SK-N-MC (cell line): ENCODE results near the gene DND1.

ENCODE experiments used
- EZH2 ChIP-seq: fragments of 200-600 bp; sonication (generic); IDR thresholded peaks from one replicate; pipeline ENCODE4 v1.6.1; 2017; ENCODE audit warnings: antibody characterized with exemption
- FOXP2 ChIP-seq: optimal IDR thresholded peaks from 2 replicates; pipeline ENCODE3; 2011; ENCODE audit warnings: mild to moderate bottlenecking, moderate library complexity; ENCODE audit not compliant: insufficient read depth; ENCODE audit errors: extremely low read length, control extremely low read depth
- POLR2AphosphoS5 ChIP-seq: IDR thresholded peaks from 2 replicates; pipeline ENCODE4 v1.6.1; 2012; ENCODE audit warnings: mild to moderate bottlenecking, low read depth, low read length, borderline replicate concordance

- TF ChIP-seq EZH2 (no peak), POLR2AphosphoS5 (no peak), FOXP2 (no peak)
Measured at GRCh38 chr5:140677947-140678346, 4.6 kb upstream of the DND1 start.
